Upper lobe of right lung (tissue), 1 donor: ENCODE data around the gene CACNB4. TPM values are rescaled to one million over a fixed set of nuclear protein-coding genes. Genes with fewer than 3 reads are reported as not detected.
A peak's percentile ranks its signal among the peaks of the same experiment; 100 is the strongest.

Experiments
- ATAC-seq: fragments of 200-7000 bp; cut with Tn5 transposase; one replicate; pipeline ENCODE4 v1.9.1; 2020; ENCODE audit warnings: mild to moderate bottlenecking, moderate library complexity
- DNase-seq: peaks from one replicate; pipeline ENCODE4 v3.0.0-alpha.2; 2020
- H3K27ac ChIP-seq: fragments of 200-600 bp; one replicate; pipeline ENCODE4 v1.8.0; 2022
- H3K27me3 ChIP-seq: fragments of 200-600 bp; one replicate; pipeline ENCODE4 v1.8.0; 2022; ENCODE audit warnings: mild to moderate bottlenecking
- H3K36me3 ChIP-seq: fragments of 200-600 bp; one replicate; pipeline ENCODE4 v1.8.0; 2022
- H3K4me1 ChIP-seq: fragments of 200-600 bp; one replicate; pipeline ENCODE4 v1.8.0; 2022
- H3K4me3 ChIP-seq: fragments of 200-600 bp; one replicate; pipeline ENCODE4 v1.8.0; 2022; ENCODE audit warnings: mild to moderate bottlenecking
- H3K9me3 ChIP-seq: fragments of 200-600 bp; one replicate; pipeline ENCODE4 v1.8.0; 2022
- intact Hi-C: fragments of 100-400 bp; cut with DNase I; formaldehyde crosslinking; loops from one replicate; pipeline ENCODE4 v1.11.0; 2022
- total RNA-seq: library from RNA; stranded (reverse); fragmentation: NEBNext Ultra II Directional; extraction: Animal tissue kit (Norgen Biotek cat#: 25700); gene quantifications from one replicate; pipeline ENCODE4 v1.2.1, GENCODE V29; 2021
- TF ChIP-seq, protein P1 (sequence below): fragments of 200-600 bp; IDR thresholded peaks from one replicate; pipeline ENCODE4 v1.8.0; 2022; ENCODE audit warnings: antibody characterized with exemption
- donor health status: DM: no; HTN: yes; CAD: no; lungs with severe emphysema.

The CACNB4 gene
- total RNA-seq, 1 donor from 2014 or later = 15.3 TPM

- ATAC-seq (no peak), DNase-seq (no peak)
- no peaks in the 10 kb centered on the region for H3K27me3 ChIP-seq
- H3K4me1 ChIP-seq = no peaks in the 10 kb centered on the region
- no peak overlapping the region for H3K27ac ChIP-seq
- TF ChIP-seq, protein P1, sequence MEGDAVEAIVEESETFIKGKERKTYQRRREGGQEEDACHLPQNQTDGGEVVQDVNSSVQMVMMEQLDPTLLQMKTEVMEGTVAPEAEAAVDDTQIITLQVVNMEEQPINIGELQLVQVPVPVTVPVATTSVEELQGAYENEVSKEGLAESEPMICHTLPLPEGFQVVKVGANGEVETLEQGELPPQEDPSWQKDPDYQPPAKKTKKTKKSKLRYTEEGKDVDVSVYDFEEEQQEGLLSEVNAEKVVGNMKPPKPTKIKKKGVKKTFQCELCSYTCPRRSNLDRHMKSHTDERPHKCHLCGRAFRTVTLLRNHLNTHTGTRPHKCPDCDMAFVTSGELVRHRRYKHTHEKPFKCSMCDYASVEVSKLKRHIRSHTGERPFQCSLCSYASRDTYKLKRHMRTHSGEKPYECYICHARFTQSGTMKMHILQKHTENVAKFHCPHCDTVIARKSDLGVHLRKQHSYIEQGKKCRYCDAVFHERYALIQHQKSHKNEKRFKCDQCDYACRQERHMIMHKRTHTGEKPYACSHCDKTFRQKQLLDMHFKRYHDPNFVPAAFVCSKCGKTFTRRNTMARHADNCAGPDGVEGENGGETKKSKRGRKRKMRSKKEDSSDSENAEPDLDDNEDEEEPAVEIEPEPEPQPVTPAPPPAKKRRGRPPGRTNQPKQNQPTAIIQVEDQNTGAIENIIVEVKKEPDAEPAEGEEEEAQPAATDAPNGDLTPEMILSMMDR = no peak
- no peaks in the 10 kb centered on the region for H3K9me3 ChIP-seq
- no peaks in the 10 kb centered on the region for H3K36me3 ChIP-seq
- no peak overlapping the region for H3K4me3 ChIP-seq
- intact Hi-C loops = no loop called here
Observed at GRCh38 chr2:151914989-151915628, 183.7 kb downstream of the CACNB4 start.

- TF ChIP-seq, protein P1 = no peak
- Histone ChIP-seq H3K9me3 (no peaks in the 10 kb centered on the region), H3K4me1 (peaks cover 12% of the 10 kb centered on the region), H3K27ac (no peak overlapping the region), H3K4me3 (no peak overlapping the region), H3K27me3 (no peaks in the 10 kb centered on the region), H3K36me3 (no peaks in the 10 kb centered on the region)
- DNase-seq (no peak), ATAC-seq (no peak)
- intact Hi-C loops = no loop called here
Observed at GRCh38 chr2:151908204-151908882, 190.5 kb downstream of the CACNB4 start.

- intact Hi-C loops = no loop called here
- ATAC-seq = peak; percentile 36
Observed at GRCh38 chr2:151907286-151908203, 191.3 kb downstream of the CACNB4 start.

DNA sequence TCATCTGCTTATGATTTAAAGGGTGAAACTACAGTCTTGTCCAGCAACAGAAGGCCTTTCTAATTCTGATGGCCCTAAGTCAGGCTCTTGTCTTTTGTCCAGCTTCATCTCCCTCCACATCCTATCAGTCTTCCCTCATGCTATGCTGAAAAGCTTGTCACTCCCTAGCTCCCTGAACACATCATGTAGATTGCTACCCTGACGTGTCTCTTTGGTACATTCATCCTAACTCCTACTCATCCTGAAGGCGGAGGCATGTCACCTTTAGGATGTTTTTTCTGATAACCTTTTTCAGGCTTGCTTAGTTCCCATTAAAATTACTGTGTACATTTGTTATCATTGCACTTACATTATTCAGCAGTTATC lies 192.2 kb downstream of the CACNB4 start:
- no peaks in the 10 kb centered on the region for H3K36me3 ChIP-seq
- no peaks in the 10 kb centered on the region for H3K9me3 ChIP-seq
- no peaks in the 10 kb centered on the region for H3K27me3 ChIP-seq
- H3K4me1 ChIP-seq = peaks cover 12% of the 10 kb centered on the region
- H3K27ac ChIP-seq = no peak overlapping the region
- TF ChIP-seq, protein P1 = no peak
- DNase-seq = no peak
- no peak overlapping the region for H3K4me3 ChIP-seq
- intact Hi-C loops = no loop called here
- ATAC-seq = no peak

More at GRCh38 chr2:151907286-151908203, 191.3 kb downstream of the CACNB4 start:
- no peak overlapping the region for H3K4me3 ChIP-seq
- H3K4me1 ChIP-seq = peaks cover 12% of the 10 kb centered on the region
- DNase-seq = no peak
- no peaks in the 10 kb centered on the region for H3K9me3 ChIP-seq
- no peaks in the 10 kb centered on the region for H3K36me3 ChIP-seq
- H3K27ac ChIP-seq = no peak overlapping the region
- H3K27me3 ChIP-seq = no peaks in the 10 kb centered on the region
- TF ChIP-seq, protein P1 = no peak

- intact Hi-C loops = no loop called here
Observed at GRCh38 chr2:151905963-151906632, 192.7 kb downstream of the CACNB4 start.

More at GRCh38 chr2:151905963-151906632, 192.7 kb downstream of the CACNB4 start:
- no peak overlapping the region for H3K27ac ChIP-seq
- no peak overlapping the region for H3K4me3 ChIP-seq
- no peaks in the 10 kb centered on the region for H3K36me3 ChIP-seq
- no peaks in the 10 kb centered on the region for H3K27me3 ChIP-seq
- peaks cover 12% of the 10 kb centered on the region for H3K4me1 ChIP-seq
- TF ChIP-seq, protein P1 = no peak
- ATAC-seq (no peak), DNase-seq (no peak)
- H3K9me3 ChIP-seq = no peaks in the 10 kb centered on the region
